Stimulated activated naive CD8-positive, alpha-beta T cell treated with anti-CD3 and anti-CD28 coated beads, Interleukin-15, amount 100 ng/mL, for 72 hours (primary cell): ENCODE results near the gene SLC25A19.
"Not testable (repeated sequence)": the region's sequence is repeated elsewhere in the genome, so short reads cannot be mapped to it uniquely, and the experiment has no call there.

Experiments used
- ATAC-seq: fragments of 150-1000 bp; cut with Tn5 transposase; 2 replicates; pipeline ENCODE4 v1.10.0; 2021; ENCODE audit warnings: mild to moderate bottlenecking, moderate library complexity
- DNase-seq, 2 donors: peaks; one replicate each; pipeline ENCODE4 v3.0.0; 2021 to 2022
- H3K27ac Mint-ChIP-seq, 2 donors: one replicate each; pipeline ENCODE4 v1.8.0; 2022; ENCODE audit warnings: mild to moderate bottlenecking in 2 of 2, mixed read lengths in 2 of 2, moderate library complexity in 2 of 2
- H3K27me3 Mint-ChIP-seq: one replicate; pipeline ENCODE4 v1.8.0; 2022; ENCODE audit warnings: mixed read lengths
- H3K4me1 Mint-ChIP-seq: one replicate; pipeline ENCODE4 v1.8.0; 2022; ENCODE audit warnings: mild to moderate bottlenecking, mixed read lengths
- H3K4me3 Mint-ChIP-seq, 2 donors: one replicate each; pipeline ENCODE4 v1.8.0; 2022; ENCODE audit warnings: mild to moderate bottlenecking in 2 of 2, mixed read lengths in 2 of 2, moderate library complexity in 1 of 2
- H3K9me3 Mint-ChIP-seq, 2 donors: one replicate each; pipeline ENCODE4 v1.8.0; 2022; ENCODE audit warnings: mixed read lengths in 2 of 2

The SLC25A19 gene

DNA sequence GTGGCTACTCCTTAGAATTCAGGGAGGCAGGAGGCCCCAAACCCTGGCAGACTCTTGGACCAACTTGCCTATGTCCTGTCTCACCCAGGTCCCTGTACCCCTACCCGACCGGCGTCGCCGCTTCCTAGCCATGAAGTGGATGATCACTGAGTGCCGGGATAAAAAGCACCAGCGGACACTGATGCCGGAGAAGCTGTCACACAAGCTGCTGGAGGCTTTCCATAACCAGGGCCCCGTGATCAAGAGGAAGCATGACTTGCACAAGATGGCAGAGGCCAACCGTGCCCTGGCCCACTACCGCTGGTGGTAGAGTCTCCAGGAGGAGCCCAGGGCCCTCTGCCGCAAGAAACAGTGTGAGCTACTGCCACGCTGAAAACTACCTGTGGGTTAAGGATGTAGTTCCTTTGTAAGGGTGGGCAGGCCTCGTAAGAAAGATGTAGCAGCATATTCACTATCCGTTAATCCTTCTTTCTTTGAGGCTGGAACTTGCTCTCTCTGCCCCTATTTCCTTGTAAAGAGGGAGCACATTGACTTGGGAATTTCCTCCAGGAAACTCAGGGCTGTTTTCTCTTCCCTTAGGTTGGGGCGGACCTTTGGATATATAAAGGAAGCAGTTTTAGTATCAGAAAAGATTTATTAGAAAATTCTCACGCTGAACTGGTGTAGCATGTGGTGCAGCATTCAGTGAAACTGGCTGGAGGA lies 23.5 kb downstream of the SLC25A19 start:
- Mint-ChIP-seq H3K9me3 (no peaks in the 10 kb centered on the region), H3K4me1 (peaks cover 53% of the 10 kb centered on the region), H3K27me3 (no peaks in the 10 kb centered on the region), H3K27ac (no peak overlapping the region), H3K4me3 (no peak overlapping the region)
- DNase-seq (no peak), ATAC-seq (no peak)

DNA sequence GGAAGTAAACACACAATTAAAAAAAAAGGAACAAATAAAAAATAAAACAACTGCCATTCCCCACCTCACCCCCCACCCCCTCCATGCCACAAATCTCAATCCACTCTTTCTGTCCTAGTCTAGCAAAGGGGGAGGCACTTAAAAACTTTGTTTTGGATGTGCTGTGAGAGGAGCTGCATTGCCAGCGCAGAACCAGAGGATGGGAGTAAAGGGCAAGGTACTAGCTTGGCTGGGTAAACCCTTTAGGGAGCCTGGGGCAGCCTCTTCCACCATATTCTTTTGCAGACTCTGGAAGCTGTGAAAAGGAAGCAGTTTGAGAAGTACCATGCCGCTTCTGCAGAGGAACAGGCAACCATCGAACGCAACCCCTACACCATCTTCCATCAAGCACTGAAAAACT lies 26.2 kb downstream of the SLC25A19 start:
- DNase-seq, result no peak
- peaks cover 56% of the 10 kb centered on the region for H3K4me1 Mint-ChIP-seq
- H3K27me3 Mint-ChIP-seq, result no peaks in the 10 kb centered on the region
- H3K4me3 Mint-ChIP-seq, result peak overlapping the region; percentile 92 to 94
- ATAC-seq, result no peak
- H3K9me3 Mint-ChIP-seq, result no peaks in the 10 kb centered on the region
- peak overlapping the region in 1 of 2 donors; percentile 71 for H3K27ac Mint-ChIP-seq

DNA sequence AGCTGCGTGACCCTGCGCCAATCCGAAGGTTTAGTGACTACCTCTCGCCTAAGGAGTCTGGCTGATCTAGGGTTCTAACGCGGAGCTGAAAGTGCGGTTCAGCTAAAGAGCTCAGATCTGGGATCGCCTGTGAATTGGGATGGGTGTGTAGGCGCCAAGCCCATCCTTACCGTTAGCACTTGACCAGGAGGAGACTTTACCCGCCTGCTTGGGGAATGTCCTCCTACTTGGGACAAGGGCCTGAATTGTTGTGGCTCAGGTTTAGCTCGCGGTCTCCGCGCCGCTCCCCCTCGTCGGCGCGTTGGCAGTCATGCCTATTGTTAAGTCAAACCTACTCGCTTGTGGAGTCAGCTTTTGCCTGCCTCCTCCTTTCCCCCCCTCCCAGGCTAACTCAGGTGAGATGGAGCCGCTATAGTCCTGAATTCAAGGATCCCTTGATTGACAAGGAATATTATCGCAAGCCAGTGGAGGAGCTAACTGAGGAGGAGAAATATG lies 27.1 kb downstream of the SLC25A19 start:
- no peaks in the 10 kb centered on the region for H3K9me3 Mint-ChIP-seq
- peak overlapping the region; percentile 92 to 94 for H3K4me3 Mint-ChIP-seq
- DNase-seq, result no peak
- H3K27me3 Mint-ChIP-seq, result no peaks in the 10 kb centered on the region
- H3K4me1 Mint-ChIP-seq, result peaks cover 56% of the 10 kb centered on the region
- peak overlapping the region; percentile 100 for H3K27ac Mint-ChIP-seq
- ATAC-seq, result no peak

DNA sequence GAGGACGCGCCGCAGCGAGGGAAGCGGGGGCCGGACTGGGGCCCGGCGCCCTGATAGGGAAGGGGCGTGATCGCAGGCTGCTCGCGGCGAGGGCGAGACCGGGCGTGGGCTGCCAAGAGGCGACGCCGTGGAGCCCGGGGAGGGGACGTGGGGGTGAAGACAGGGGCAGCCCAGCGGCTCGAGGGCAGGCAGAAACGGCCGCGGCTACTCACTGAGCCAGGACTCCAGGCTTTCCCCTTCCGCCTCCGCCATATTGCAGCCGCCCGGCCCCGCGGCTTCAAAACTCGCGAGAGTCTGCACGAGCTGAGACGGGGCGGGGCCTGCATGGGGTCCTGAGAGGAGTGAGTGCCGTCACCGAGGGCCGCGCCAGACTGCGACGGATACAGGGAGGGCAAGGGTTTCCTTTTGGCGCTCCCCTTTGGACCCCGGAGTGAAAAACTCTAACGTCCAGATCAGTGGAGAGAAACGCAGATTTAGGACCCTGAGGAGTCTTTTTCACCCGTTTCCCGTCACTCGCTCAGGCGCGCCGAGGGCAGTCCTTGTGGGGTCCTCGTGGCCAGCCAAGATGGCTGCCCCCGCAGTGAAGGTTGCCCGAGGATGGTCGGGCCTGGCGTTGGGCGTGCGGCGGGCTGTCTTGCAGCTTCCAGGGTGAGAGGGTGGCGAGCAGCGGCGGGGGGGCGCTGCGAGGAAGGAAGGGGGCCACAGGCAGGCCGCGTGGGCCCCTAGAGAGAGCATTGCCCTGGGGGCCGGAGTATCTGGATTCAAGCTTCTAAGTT lies 27.7 kb downstream of the SLC25A19 start, which contains the start of the genes GGA3 and MRPS7:
Gene GGA3, minus strand, starts transcription at position 271 of the 776 bp plus-strand sequence. Its CDS starts 19 bp downstream, at position 252.
Gene MRPS7, plus strand, starts transcription at position 544 of the 776 bp plus-strand sequence. Its CDS starts 22 bp downstream, at position 566.
- H3K27me3 Mint-ChIP-seq, result no peaks in the 10 kb centered on the region
- no peaks in the 10 kb centered on the region for H3K9me3 Mint-ChIP-seq
- H3K4me3 Mint-ChIP-seq, result peak within 1 kb of the TSS; percentile 92 to 94
- peak; percentile 93 for ATAC-seq
- peak; percentile 96 to 97 for DNase-seq
- H3K27ac Mint-ChIP-seq, result peak within 1 kb of the TSS; percentile 100
- peaks cover 58% of the 10 kb centered on the region for H3K4me1 Mint-ChIP-seq

DNA sequence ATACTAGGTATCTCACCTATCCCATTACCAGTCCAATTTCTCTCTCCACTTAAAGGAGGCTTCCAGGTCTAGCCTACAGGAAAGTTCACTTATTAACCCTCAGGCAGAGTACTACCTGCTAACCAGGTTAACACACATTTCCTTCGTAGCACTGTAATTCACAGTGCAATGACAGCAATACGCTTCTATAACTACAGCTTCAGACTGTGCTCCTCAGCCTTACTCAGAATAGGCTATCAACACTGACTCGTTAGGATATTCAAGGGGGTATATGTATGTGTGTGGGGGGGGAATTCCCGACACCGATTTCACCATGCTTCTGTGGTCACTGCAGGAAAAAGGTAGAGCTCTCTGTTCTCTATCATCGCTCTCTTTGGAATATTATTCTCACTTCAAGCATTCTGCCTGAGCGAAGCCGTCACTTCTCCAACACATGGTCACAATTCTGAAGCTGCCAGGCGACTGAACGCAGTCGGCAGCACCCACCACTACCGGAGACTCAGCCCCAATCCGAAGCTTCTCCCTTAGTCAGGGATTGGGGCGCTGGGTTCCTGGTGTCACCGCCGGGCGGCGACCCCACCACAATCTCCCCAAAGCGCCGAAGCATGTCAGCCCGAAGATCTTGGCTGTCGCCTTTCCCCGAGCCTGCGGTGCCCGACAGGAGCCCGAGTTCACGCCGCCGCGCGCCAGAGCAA lies 28.4 kb downstream of the SLC25A19 start:
- peak overlapping the region; percentile 92 to 94 for H3K4me3 Mint-ChIP-seq
- peak overlapping the region; percentile 100 for H3K27ac Mint-ChIP-seq
- H3K9me3 Mint-ChIP-seq, result no peaks in the 10 kb centered on the region
- H3K4me1 Mint-ChIP-seq, result peaks cover 65% of the 10 kb centered on the region
- peak in 1 of 2 donors; percentile 68 for DNase-seq
- no peaks in the 10 kb centered on the region for H3K27me3 Mint-ChIP-seq
- ATAC-seq, result peak; percentile 84

DNA sequence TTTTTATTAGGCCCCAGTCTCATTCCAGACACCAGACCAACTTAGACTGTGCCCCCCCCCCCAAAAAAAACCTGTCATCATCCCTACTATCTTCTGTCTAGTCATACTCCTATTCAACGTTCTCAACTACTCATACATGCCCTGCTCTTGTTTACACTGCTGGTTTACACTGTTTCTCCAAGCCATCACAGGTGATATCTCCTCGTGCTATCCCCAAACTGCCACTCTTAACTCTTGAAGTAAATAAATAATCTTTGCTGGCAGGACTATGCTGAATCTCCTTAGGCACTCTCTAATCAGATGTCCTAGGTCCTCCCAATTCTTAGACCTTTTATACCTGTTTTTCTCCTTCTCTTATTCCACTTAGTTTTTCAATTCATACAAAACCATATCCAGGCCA lies 32.0 kb downstream of the SLC25A19 start:
- DNase-seq, ATAC-seq, H3K9me3 Mint-ChIP-seq, H3K27me3 Mint-ChIP-seq: not testable (repeated sequence)
- Mint-ChIP-seq H3K4me3 (peak overlapping the region in 1 of 2 donors; percentile 20), H3K4me1 (peaks cover 79% of the 10 kb centered on the region), H3K27ac (peak overlapping the region in 1 of 2 donors; percentile 89)

DNA sequence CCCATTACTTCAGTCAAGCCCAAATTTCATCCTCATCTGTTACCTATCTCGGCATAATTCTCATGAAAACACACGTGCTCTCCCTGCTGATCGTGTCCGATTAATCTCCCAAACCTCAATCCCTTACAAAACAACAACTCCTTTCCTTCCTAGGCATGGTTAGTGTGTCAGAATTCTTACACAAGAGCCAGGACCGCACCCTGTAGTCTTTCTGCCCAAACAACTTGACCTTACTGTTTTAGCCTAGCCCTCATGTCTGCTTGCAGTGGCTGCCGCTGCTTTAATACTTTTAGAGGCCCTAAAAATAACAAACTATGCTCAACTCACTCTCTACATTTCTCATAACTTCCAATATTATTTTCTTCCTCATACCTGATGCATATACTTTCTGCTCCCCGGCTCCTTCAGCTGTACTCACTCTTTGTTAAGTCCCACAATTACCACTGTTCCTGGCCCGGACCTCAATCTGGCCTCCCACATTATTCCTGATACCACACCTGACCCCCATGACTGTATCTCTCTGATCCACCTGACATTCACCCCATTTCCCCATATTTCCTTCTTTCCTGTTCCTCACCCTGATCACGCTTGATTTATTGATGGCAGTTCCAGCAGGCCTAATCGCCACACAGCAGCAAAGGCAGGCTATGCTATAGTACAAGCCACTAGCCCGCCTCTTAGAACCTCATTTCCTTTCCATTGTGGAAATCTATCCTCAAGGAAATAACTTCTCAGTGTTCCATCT lies 33.1 kb downstream of the SLC25A19 start:
- peaks cover 88% of the 10 kb centered on the region for H3K4me1 Mint-ChIP-seq
- not testable (repeated sequence) for H3K9me3 Mint-ChIP-seq, DNase-seq, H3K4me3 Mint-ChIP-seq, H3K27ac Mint-ChIP-seq, ATAC-seq, H3K27me3 Mint-ChIP-seq

DNA sequence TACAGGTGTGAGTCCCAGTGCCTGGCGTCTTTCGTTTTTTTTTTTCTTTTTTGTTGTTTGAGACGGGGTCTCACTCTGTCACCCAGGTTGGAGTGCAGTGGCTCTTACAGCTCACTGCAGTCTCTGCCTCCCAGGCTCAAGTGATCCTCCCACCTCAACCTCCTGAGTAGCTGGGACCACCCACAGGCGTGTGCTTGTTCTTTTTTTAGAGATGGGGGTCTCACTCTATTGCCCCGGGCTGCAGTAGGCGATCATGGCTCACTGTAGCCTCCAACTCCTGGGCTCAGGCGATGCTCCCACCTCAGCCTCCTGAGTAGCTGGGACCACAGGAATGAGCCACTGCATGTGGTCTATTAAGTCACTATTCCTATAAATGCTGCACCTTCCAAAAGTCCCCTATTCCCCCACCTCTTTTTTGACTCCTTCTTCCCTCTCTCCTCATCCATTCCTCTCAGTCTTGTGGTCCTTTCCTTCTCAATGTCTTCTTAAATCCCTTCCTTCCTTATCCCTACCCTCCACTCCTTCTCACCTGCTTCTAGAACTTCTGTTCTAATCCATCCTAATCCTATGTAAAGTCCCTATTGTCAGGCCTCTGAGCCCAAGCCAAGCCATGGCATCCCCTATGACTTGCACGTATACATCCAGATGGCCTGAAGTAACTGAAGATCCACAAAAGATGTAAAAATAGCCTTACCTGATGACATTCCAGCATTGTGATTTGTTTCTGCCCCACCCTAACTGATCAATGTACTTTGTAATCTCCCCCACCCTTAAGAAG lies 37.0 kb downstream of the SLC25A19 start:
- no peak for ATAC-seq
- Mint-ChIP-seq H3K4me3 (peak overlapping the region in 1 of 2 donors; percentile 7), H3K27me3 (no peaks in the 10 kb centered on the region), H3K4me1 (peaks cover 91% of the 10 kb centered on the region), H3K27ac (peak overlapping the region; percentile 16 to 31), H3K9me3 (no peaks in the 10 kb centered on the region)
- no peak for DNase-seq

DNA sequence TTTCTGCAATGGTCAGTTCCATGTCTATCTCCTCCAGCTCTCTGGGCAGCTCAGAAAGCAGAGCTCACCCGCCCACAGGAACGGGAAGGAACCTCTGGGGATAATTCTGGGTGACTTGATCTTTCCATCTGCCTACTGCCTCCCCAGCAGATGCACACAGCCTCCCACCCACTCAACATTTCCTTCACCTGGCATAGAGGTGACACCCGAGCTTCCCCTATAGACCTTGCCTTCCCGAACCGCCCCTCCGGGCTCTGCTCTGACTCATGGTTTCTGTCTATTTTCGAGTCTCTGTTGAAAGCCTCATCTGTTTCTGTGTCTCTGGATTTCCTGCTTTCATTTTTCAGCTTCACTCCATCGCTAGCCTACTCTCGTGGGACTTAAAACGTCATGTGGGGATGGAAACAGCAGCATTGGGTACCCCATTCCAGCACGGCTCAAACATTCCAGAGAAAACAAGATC lies 39.2 kb downstream of the SLC25A19 start:
- DNase-seq (peak; percentile 70 to 81), ATAC-seq (peak; percentile 99)
- Mint-ChIP-seq H3K4me1 (peaks cover 89% of the 10 kb centered on the region), H3K4me3 (peak overlapping the region; percentile 80 to 89), H3K27ac (peak overlapping the region; percentile 33 to 85), H3K9me3 (no peaks in the 10 kb centered on the region), H3K27me3 (no peaks in the 10 kb centered on the region)

DNA sequence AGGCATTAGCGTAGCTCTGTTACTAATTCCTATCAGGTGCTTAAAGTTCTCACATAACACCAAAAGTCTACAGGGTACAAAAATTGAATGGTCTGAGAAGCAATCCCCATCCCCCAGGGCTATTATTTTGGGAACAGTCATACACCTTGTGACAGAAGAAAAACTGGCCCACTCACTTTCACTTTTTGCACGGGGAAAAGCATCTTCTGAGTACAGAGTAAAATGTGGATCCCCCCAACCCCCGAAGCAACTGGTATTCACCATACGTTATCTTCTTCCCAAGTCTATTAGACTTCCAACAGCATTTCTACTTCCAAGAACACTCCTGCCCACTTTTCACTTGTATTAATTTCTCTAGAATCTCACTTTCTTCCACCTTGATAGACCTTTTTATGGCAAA lies 39.7 kb downstream of the SLC25A19 start:
- DNase-seq (no peak), ATAC-seq (no peak)
- Mint-ChIP-seq H3K9me3 (no peaks in the 10 kb centered on the region), H3K27ac (peak overlapping the region; percentile 33 to 85), H3K4me1 (peaks cover 89% of the 10 kb centered on the region), H3K4me3 (peak overlapping the region; percentile 80 to 89), H3K27me3 (no peaks in the 10 kb centered on the region)

DNA sequence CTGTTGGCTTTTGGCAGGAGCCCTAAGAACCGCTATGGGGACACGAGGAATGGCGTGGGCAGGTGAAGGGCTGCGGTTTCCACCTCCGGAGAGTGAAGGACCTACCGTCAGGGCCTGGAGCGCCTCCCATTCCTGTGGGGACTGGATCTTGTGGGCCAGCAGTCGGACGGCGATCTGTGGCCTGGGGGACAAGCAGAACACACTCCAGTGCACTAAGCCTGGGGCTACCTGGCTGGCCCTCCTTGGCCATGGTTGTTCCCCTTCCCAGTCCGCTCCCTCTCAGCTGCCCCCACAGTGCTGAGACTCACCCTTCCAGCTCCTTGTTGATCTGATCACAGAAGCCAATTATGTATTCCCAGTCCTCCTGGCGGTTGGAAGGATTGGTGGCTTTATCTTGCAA lies 42.8 kb downstream of the SLC25A19 start:
- Mint-ChIP-seq H3K4me3 (no peak overlapping the region), H3K27me3 (no peaks in the 10 kb centered on the region), H3K27ac (peak overlapping the region in 1 of 2 donors; percentile 29), H3K9me3 (no peaks in the 10 kb centered on the region), H3K4me1 (peaks cover 91% of the 10 kb centered on the region)
- no peak for DNase-seq
- ATAC-seq, result no peak

DNA sequence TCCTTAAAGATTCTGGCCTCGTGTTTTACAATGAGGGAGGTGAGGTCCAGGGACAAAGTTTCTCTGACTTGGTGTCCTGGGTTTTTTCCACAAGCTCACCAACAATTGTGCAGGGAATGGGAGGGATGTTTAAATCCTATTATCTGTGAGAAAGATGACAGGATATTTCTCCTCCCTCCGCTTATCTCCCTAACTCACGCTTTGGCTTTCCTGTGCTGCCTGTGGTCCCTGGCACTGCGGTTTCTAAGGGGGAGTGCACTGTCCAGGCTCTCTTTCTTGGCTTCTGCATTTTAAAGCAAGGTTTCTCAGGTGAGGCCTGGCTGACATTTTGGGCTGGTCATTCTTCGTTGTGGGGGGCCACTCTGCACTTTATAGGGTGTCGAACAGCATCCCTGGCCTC lies 44.2 kb downstream of the SLC25A19 start:
- ATAC-seq (no peak), DNase-seq (no peak)
- no peaks in the 10 kb centered on the region for H3K27me3 Mint-ChIP-seq
- peaks cover 89% of the 10 kb centered on the region for H3K4me1 Mint-ChIP-seq
- H3K9me3 Mint-ChIP-seq, result no peaks in the 10 kb centered on the region
- no peak overlapping the region for H3K27ac Mint-ChIP-seq
- H3K4me3 Mint-ChIP-seq, result no peak overlapping the region

DNA sequence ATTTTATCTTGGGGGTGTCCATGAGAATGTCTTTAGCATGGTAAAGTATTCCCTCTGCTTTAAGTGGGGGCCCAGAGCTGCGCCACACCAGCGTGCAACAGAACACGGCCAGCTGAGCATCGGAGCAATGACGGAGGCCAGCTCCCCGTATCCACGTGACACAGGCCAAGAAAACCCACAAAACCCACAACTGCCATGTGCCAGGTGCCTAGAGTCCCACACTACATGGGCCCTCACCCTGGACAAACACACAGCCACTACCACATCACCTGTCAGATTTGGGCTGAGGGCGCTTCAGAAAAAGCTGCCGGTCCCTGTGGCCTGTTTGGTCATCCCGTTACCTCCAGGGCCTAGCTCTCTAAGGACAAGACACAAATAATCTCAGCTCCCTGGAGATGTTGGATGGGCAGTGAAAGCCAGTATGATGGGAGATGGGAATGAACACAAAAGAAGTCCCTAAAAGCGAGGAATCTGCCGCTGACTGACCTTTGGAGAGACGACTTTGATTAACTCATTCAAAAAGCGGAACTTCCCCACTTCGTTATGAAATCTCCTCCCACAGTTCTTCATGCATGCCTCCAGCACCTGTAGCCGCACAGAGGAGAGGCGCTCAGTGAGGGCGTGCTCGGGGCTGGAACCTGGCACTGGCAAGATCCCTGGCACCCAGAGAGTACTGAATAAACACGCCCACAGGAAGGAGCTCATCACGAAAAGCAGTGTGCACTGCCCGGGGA lies 44.9 kb downstream of the SLC25A19 start:
- H3K27me3 Mint-ChIP-seq, result no peaks in the 10 kb centered on the region
- H3K9me3 Mint-ChIP-seq, result no peaks in the 10 kb centered on the region
- peak overlapping the region in 1 of 2 donors; percentile 31 for H3K4me3 Mint-ChIP-seq
- no peak for DNase-seq
- H3K27ac Mint-ChIP-seq, result peak overlapping the region in 1 of 2 donors; percentile 59
- ATAC-seq, result no peak
- H3K4me1 Mint-ChIP-seq, result peaks cover 87% of the 10 kb centered on the region
